Uterus (tissue), 2 donors: ENCODE data around the gene BAK1.

Experiments
- CTCF ChIP-seq, 4 experiments: fragments of 200-600 bp in 2 of 4; fragments of 450-650 bp in 2 of 4; sonication (generic) in 2 of 4; IDR thresholded peaks; one replicate each; pipeline ENCODE4 v1.5.1; 2016 to 2019; ENCODE audit warnings: antibody characterized with exemption in 4 of 4, mild to moderate bottlenecking in 2 of 4, moderate library complexity in 1 of 4
- POLR2A ChIP-seq, 2 donors: fragments of 450-650 bp; IDR thresholded peaks; one replicate each; pipeline ENCODE4 v1.6.1; 2016; ENCODE audit warnings: antibody characterized with exemption in 2 of 2, mild to moderate bottlenecking in 1 of 2, moderate library complexity in 1 of 2

GRCh38 chr6:33577106-33577535, 3.0 kb downstream of the BAK1 start:
- TF ChIP-seq CTCF (IDR thresholded peaks at IDR 0.05) = no peak
- no peak for TF ChIP-seq POLR2A (IDR thresholded peaks at IDR 0.05)
